Measurements from ENCODE around the gene GIN1. TPM values are rescaled to one million over a fixed set of nuclear protein-coding genes. Genes with fewer than 3 reads are reported as not detected.

The GIN1 gene
- total and polyA plus RNA-seq, 9 of the 15 experiments (the other 6 are each of a cell fraction or from before 2014, with no cell fraction given) = 2.4 to 9.8 (median 7.8) TPM

DNA sequence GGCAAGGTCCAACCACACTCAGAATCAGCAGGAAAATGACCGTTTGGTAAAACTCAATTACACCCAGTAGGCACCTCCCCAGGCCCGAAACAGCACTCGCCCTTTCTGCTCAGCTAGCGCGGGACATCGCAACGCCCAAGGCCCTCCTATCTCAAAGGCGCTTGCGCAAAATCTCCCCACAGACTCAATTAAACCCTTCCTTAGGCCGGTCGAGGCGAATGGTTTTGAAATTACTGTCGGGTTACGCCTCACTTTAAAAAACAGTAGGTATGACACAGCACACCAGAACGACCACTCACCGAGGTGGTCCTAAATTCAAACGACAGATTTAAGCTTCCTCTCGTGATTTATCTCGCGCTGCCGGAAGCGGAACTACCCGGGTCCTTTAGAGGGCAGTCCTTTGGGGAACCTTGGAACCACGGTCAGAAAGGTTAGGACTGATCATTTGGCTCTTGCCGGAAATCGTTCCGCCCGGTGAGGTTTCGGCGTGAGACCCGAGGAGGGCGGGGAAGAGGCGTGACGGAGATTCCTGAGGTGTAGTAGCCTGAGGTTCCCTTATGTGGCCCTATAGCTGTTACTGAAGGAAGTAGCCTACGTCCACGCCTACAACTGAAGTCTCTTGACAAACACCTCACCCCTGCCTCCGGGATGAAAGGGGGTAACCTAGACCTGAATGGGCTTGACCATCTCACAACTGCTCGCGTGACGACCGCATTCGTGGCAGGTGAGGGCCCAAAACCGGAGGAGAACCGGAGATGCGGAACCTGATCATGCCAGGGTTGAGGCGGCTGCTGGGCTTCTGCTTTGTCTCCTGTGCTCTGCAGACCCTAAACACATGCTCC is at the start of gene GIN1, which contains the start of gene PPIP5K2 (continued):
- TF ChIP-seq NR2C1 (IDR thresholded peaks at IDR 0.05) (peak; percentile 90), NR2C1 (tag; IDR thresholded peaks at IDR 0.05) (peak; percentile 93), SMAD1 (IDR thresholded peaks at IDR 0.05; ENCODE audit: low read depth, low read length, partially characterized antibody) (peak; percentile 70), ZNF780A (CRISPR knock-in tag; IDR thresholded peaks at IDR 0.05) (no peak), STAT5A (IDR thresholded peaks at IDR 0.05; ENCODE audit: borderline replicate concordance, low read length) (peak; percentile 39; the same call in 1 of the 2 replicates), SMAD4 (CRISPR knock-in tag; conservative IDR thresholded peaks at IDR 0.05) (no peak), MEF2D (tag; conservative IDR thresholded peaks at IDR 0.05; ENCODE audit: low read depth) (0 out of 2 replicates have a peak, but pooled peaks have one; percentile 56), ZKSCAN3 (CRISPR knock-in tag; IDR thresholded peaks at IDR 0.05) (0 out of 2 replicates have a peak, but pooled peaks have one; percentile 56), NBN (IDR thresholded peaks at IDR 0.05; ENCODE audit: low read depth) (peak; percentile 96), ZNF507 (tag; conservative IDR thresholded peaks at IDR 0.05) (no peak), CC2D1A (IDR thresholded peaks at IDR 0.05) (peak; percentile 89), TAF1 (IDR thresholded peaks at IDR 0.05; ENCODE audit: control insufficient read depth, extremely low read depth, insufficient read depth, low read length, severe bottlenecking) (peak; percentile 93), RUNX1 (IDR thresholded peaks at IDR 0.05; ENCODE audit: low read depth) (no peak), ZBTB8A (IDR thresholded peaks at IDR 0.05; ENCODE audit: partially characterized antibody) (no peak), HDAC2 (IDR thresholded peaks at IDR 0.05) (no peak; the same call in 1 of the 2 replicates)
- TF ChIP-seq, protein P1, sequence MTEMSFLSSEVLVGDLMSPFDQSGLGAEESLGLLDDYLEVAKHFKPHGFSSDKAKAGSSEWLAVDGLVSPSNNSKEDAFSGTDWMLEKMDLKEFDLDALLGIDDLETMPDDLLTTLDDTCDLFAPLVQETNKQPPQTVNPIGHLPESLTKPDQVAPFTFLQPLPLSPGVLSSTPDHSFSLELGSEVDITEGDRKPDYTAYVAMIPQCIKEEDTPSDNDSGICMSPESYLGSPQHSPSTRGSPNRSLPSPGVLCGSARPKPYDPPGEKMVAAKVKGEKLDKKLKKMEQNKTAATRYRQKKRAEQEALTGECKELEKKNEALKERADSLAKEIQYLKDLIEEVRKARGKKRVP (CRISPR knock-in tag; IDR thresholded peaks at IDR 0.05) = no peak
- TF ChIP-seq, protein P2, sequence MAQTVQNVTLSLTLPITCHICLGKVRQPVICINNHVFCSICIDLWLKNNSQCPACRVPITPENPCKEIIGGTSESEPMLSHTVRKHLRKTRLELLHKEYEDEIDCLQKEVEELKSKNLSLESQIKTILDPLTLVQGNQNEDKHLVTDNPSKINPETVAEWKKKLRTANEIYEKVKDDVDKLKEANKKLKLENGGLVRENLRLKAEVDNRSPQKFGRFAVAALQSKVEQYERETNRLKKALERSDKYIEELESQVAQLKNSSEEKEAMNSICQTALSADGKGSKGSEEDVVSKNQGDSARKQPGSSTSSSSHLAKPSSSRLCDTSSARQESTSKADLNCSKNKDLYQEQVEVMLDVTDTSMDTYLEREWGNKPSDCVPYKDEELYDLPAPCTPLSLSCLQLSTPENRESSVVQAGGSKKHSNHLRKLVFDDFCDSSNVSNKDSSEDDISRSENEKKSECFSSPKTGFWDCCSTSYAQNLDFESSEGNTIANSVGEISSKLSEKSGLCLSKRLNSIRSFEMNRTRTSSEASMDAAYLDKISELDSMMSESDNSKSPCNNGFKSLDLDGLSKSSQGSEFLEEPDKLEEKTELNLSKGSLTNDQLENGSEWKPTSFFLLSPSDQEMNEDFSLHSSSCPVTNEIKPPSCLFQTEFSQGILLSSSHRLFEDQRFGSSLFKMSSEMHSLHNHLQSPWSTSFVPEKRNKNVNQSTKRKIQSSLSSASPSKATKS (CRISPR knock-in tag; IDR thresholded peaks at IDR 0.05) = no peak
- TF ChIP-seq, protein P3, sequence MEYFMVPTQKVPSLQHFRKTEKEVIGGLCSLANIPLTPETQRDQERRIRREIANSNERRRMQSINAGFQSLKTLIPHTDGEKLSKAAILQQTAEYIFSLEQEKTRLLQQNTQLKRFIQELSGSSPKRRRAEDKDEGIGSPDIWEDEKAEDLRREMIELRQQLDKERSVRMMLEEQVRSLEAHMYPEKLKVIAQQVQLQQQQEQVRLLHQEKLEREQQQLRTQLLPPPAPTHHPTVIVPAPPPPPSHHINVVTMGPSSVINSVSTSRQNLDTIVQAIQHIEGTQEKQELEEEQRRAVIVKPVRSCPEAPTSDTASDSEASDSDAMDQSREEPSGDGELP (CRISPR knock-in tag; IDR thresholded peaks at IDR 0.05; ENCODE audit: borderline replicate concordance) = peak; percentile 75; the same call in 1 of the 2 replicates
- TF ChIP-seq, protein P4, sequence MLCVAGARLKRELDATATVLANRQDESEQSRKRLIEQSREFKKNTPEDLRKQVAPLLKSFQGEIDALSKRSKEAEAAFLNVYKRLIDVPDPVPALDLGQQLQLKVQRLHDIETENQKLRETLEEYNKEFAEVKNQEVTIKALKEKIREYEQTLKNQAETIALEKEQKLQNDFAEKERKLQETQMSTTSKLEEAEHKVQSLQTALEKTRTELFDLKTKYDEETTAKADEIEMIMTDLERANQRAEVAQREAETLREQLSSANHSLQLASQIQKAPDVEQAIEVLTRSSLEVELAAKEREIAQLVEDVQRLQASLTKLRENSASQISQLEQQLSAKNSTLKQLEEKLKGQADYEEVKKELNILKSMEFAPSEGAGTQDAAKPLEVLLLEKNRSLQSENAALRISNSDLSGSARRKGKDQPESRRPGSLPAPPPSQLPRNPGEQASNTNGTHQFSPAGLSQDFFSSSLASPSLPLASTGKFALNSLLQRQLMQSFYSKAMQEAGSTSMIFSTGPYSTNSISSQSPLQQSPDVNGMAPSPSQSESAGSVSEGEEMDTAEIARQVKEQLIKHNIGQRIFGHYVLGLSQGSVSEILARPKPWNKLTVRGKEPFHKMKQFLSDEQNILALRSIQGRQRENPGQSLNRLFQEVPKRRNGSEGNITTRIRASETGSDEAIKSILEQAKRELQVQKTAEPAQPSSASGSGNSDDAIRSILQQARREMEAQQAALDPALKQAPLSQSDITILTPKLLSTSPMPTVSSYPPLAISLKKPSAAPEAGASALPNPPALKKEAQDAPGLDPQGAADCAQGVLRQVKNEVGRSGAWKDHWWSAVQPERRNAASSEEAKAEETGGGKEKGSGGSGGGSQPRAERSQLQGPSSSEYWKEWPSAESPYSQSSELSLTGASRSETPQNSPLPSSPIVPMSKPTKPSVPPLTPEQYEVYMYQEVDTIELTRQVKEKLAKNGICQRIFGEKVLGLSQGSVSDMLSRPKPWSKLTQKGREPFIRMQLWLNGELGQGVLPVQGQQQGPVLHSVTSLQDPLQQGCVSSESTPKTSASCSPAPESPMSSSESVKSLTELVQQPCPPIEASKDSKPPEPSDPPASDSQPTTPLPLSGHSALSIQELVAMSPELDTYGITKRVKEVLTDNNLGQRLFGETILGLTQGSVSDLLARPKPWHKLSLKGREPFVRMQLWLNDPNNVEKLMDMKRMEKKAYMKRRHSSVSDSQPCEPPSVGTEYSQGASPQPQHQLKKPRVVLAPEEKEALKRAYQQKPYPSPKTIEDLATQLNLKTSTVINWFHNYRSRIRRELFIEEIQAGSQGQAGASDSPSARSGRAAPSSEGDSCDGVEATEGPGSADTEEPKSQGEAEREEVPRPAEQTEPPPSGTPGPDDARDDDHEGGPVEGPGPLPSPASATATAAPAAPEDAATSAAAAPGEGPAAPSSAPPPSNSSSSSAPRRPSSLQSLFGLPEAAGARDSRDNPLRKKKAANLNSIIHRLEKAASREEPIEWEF (CRISPR knock-in tag; IDR thresholded peaks at IDR 0.05) = no peak
